ENCODE measurements around the gene ATXN2.

ATXN2 gene

GRCh38 chr12:111439657-111440151 is 159.4 kb downstream of the ATXN2 start:
- DNase-seq (ENCODE audit: low read depth, low spot score), result no peak

- peak; percentile 48 for DNase-seq (ENCODE audit: low read depth, low spot score)
These were observed 160.6 kb downstream of the ATXN2 start for GRCh38 chr12:111438481-111438880.

- no peak for DNase-seq (ENCODE audit: low read depth, low spot score)
These were observed 161.2 kb downstream of the ATXN2 start for GRCh38 chr12:111437816-111438454.

- DNase-seq (ENCODE audit: low read depth, low spot score), result no peak
These were observed 162.3 kb downstream of the ATXN2 start for GRCh38 chr12:111436811-111437210.

GRCh38 chr12:111436266-111436665 is 162.8 kb downstream of the ATXN2 start:
- DNase-seq (ENCODE audit: low read depth, low spot score), result no peak

GRCh38 chr12:111435661-111436201 is 163.4 kb downstream of the ATXN2 start:
- DNase-seq (ENCODE audit: low read depth, low spot score), result no peak

- no peak for DNase-seq (ENCODE audit: low read depth, low spot score)
These were observed 164.3 kb downstream of the ATXN2 start for GRCh38 chr12:111434680-111435338.

GRCh38 chr12:111434049-111434448 is 165.1 kb downstream of the ATXN2 start:
- DNase-seq (ENCODE audit: low read depth, low spot score), result no peak

- no peak for DNase-seq (ENCODE audit: low read depth, low spot score)
These were observed 167.3 kb downstream of the ATXN2 start for GRCh38 chr12:111431772-111432171.

GRCh38 chr12:111430433-111431353 is 168.4 kb downstream of the ATXN2 start:
- no peak for DNase-seq (ENCODE audit: low read depth, low spot score)

- no peak for DNase-seq (ENCODE audit: low read depth, low spot score)
These were observed 169.2 kb downstream of the ATXN2 start for GRCh38 chr12:111429828-111430432.

GRCh38 chr12:111428728-111429175 is 170.4 kb downstream of the ATXN2 start:
- DNase-seq (ENCODE audit: low read depth, low spot score), result no peak

- no peak for DNase-seq (ENCODE audit: low read depth, low spot score)
These were observed 170.9 kb downstream of the ATXN2 start for GRCh38 chr12:111428081-111428727.

GRCh38 chr12:111427417-111428074 is 171.6 kb downstream of the ATXN2 start:
- no peak for DNase-seq (ENCODE audit: low read depth, low spot score)

- no peak for DNase-seq (ENCODE audit: low read depth, low spot score)
These were observed 172.6 kb downstream of the ATXN2 start for GRCh38 chr12:111426344-111427185.

GRCh38 chr12:111425655-111426054 is 173.5 kb downstream of the ATXN2 start:
- DNase-seq (ENCODE audit: low read depth, low spot score), result no peak

GRCh38 chr12:111424793-111425251 is 174.3 kb downstream of the ATXN2 start:
- peak; percentile 53 for DNase-seq (ENCODE audit: low read depth, low spot score)

- no peak for DNase-seq (ENCODE audit: low read depth, low spot score)
These were observed 174.8 kb downstream of the ATXN2 start for GRCh38 chr12:111424189-111424792.

- no peak for DNase-seq (ENCODE audit: low read depth, low spot score)
These were observed 178.6 kb downstream of the ATXN2 start for GRCh38 chr12:111420494-111420893.
